K562 treated with DMSO at 1 percent for 48 hours (cell line): Measurements from ENCODE around the gene ATP13A1. TPM values are rescaled to one million over a fixed set of nuclear protein-coding genes. Genes with fewer than 3 reads are reported as not detected.

Source experiments
- total RNA-seq: library from RNA; unstranded; fragments of 300-600 nt; gene quantifications from 2 replicates; pipeline ENCODE4 v1.2.3, GENCODE V29; 2022; ENCODE audit warnings: low replicate concordance; ENCODE audit errors: extremely low read depth

Gene ATP13A1
- total RNA-seq = 205 TPM in 1 of 2 replicates, not detected in the other

DNA sequence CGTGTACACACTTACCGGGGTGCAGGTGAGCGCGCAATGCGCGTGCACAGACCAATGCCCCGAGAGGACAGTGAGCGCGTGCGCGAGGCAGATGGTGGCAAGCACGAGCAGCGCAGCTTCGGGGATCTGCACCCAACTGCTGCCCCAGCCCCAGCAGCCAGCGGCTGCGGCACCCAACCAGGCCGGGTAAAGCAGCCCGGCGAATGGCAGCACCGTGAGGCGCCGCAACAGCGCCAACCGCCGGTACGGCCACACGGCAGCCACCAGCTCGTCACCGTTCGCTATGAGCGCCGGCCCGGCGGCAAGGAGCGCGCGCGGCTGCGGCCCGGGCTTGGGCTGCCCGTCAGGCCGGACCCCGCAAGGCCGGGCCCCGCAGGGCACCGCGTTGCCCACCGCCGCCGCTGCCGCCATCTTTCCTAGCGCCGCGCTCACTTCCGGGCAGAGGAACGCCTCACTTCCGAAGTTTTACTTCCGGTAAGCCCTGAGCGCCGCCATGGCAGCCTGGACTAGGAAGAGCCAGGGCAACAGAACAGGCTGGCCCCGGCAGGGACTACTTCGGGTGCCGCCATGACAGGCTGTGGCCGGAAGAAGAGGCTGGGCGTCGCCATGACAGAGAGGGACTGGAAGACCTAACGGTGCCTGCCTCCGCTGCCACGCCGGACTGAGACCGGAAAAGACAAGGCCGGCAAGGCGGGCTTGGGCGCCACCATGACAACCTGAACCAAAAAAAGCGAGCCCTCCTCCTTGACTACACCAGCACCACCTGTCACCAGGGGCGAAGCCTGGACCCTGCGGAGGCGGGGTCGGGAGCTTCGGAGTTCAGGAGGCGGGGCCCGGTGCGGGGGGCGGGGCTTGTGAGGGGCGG, at the start of gene ATP13A1:
Gene ATP13A1 (minus strand): TSS at position 421 of the 865 bp plus-strand sequence. CDS start 10 bp downstream, at position 411.

DNA sequence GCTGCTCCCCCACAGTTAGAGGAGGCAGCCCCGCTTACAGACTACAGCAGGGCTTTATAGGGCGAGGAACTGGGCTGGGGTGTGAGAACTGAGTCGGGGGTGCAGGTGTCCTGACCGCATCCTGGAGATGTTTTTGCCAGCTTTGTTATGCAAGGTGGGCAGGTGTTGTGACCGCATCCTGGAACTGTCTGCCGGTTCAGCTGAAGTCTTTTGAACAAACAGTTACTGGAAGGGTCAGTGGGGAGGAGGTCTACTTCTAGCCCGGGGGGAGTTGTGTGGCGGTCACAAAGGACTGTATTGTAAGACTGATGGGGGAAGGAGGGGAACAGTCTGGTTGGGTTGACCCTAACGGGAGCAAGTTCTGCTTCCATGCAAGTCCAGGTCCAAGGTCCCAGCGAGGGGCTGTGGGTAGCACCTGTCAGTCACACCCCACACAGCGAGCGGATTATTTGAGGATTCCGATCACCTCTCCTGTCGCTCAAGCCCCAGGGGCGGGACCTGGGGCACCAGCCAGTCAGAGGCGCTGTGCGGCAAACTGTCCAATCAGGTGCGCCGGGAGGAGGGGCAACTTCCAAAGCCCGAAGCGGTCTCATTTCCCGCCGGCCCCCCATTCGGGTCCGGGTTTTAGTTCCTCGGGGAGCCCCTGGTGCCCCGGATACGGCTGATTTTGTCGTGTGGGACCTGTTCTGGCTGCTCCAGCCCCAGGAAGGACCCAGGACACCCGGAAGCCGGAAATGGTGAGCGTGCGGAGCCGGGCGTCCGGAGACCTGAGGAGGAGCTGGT, 4.9 kb upstream of the ATP13A1 start, which contains the start of gene ZNF101:
Gene ZNF101 (plus strand): TSS at position 610 of the 783 bp plus-strand sequence. CDS start 125 bp downstream, at position 735.

DNA sequence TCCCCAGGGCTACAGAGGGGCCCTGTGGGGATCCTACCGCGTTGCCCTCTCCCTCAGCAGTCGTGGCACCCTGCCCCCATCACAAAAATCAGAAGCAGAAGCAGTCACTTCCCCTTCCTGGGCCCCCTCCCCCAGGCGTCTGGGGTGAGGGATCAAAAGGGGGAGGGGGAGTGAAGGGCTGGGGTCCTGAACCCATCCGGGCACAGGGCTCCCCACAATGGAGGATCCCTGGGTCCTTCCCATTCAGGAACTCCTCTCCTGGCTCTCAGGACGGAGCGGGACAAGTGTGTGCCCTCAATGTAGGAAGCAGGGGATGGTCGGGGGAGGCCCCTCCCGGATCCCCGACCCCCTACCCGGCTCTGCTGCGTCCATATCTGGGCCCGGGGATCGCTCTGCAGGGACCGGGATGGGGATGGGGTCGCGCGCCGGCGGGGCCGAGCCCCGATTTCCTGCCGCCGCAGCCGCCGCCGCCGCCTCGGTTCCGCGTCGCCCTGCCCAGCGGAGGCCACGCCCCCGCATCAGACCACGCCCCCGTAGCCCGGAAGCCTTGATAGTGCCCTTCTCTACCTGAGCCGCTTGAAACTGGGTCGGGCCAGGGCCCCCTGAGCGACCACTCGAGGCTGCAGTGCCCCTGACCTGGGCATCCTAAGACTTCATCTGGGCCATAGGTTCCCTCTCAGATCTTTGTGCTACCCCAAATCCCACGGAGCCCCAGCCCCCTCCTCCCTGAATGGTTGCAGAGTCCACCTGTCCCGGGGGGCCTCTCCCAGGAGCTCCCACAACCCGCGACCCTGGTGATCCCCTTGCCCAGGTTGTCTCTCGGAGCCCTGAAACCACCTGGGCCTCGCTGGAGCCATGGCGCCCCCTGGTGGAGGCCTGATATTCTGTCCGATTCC, 20.1 kb downstream of the ATP13A1 start, which contains the start of gene GMIP:
Gene GMIP (minus strand): TSS at position 500 of the 896 bp plus-strand sequence. CDS start 128 bp downstream, at position 372.

DNA sequence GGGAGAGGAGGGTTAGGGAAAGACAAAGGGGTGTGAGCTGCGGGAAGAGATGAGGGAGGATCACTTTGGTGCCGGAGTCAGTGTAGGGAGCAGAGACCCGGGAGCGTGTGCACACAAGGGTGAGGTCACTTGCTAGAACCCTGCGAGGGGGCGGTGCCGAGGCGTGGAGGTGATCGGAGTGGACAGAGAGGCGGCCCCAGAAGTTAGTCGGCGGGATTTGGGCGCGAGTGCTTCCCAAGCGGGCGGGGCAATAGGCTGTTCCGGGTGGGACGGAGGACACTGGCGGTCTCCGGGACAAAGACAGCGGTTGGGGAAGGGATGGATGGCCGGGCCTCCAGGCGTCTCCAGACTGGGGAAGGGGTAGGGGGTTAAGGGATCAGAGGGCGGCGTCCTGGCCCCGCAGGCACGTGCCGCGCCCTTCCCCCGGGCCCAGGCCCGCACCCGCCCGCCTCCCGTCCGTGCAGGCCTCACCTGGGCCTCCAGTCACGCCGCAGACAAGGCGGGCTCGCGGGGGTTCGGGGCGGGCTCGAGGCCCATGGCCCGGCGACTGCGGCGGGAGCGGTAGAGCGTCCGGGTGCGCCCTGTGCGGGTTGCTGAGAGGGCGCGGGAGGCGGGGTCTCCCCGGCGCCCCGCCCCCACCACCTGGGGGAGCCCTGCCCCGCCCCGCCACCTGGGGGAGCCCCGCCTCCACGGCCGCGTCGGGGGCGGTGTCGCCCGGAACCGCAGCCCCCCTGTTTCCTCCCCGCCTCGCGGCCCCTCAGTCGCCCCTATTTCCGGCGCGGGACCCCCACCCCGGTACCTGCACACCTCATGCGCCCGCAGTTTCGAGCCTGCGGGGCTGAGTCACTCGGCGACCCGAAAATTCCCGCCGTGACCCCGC, 35.6 kb downstream of the ATP13A1 start, which contains the start of gene LPAR2:
Gene LPAR2 (minus strand): TSS at position 600 of the 880 bp plus-strand sequence. CDS start 945 bp downstream, outside the sequence.

DNA sequence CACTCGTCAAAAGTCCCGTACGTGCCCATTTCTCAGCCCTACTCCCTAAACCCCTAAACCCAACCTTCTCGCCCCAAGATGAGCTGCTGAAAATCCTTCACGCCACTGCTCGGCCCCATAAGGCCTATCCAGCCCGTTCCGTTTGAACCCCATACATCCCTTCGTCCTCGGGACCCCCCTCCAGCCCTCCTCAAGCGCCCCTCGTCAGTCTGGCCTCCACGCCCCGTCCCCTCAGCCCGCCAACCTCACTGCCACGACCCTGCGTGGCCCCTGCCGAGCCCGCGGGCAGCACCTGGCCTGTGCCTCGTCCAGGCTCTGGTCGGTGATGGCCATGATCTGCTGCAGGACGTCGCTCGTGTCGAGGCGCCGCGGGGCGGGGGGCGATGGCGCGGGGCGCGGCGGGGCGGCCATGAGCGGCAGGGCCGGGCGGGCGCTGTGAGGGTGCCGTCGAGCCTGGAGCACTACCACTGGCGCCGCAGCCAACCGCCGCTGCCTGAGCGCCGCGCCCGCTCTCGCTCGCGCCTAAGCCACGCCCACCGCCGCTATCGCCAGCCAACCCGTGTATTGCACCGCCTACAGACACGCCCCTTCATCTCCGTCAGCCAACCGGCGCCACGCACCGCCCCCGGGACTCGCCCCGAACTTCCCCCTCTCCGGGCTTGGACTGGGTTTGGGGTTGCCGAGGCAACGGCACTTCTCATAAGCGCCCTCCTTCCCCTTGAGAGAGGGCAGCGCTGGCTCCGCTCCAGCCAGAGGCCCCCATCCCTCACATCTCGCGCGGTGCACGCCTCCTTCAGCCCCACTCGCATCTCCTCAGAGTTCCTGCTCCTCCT, 45.0 kb downstream of the ATP13A1 start, which contains the start of gene PBX4:
Gene PBX4 (minus strand): TSS at position 469 of the 833 bp plus-strand sequence. CDS start 58 bp downstream, at position 411.

Other genes with a start within 250 kb of the ATP13A1 start
- gene TSSK6, start 148.1 kb downstream of the ATP13A1 start, total RNA-seq = not detected in 2 replicates
- not detected in 2 replicates for gene NDUFA13, start 147.5 kb downstream of the ATP13A1 start, total RNA-seq
- not detected in 2 replicates for gene YJEFN3, start 134.8 kb downstream of the ATP13A1 start, total RNA-seq
- not detected in 2 replicates for gene CILP2, start 125.4 kb downstream of the ATP13A1 start, total RNA-seq
- gene PBX4, start 45.0 kb downstream of the ATP13A1 start, total RNA-seq = not detected in 2 replicates
- gene LPAR2, start 35.5 kb downstream of the ATP13A1 start, total RNA-seq = not detected in 2 replicates
- not detected in 2 replicates for gene GMIP, start 20.0 kb downstream of the ATP13A1 start, total RNA-seq
- gene ZNF101, start 5.2 kb upstream of the ATP13A1 start, total RNA-seq = not detected in 2 replicates
- not detected in 2 replicates for gene ZNF14, start 69.4 kb upstream of the ATP13A1 start, total RNA-seq
- not detected in 2 replicates for gene ZNF506, start 158.1 kb upstream of the ATP13A1 start, total RNA-seq
- not detected in 2 replicates for gene ZNF253, start 202.2 kb upstream of the ATP13A1 start, total RNA-seq
- gene ZNF93, start 237.3 kb upstream of the ATP13A1 start, total RNA-seq = not detected in 2 replicates